HG03095 (cell line): ENCODE results near the gene GPR107.
A peak's percentile ranks its signal among the peaks of the same experiment; 100 is the strongest.

Experiments used
- ATAC-seq: cut with Tn5 transposase; IDR thresholded peaks from one replicate; pipeline ENCODE4 v1.9.1; 2021; ENCODE audit warnings: moderate library complexity; ENCODE audit not compliant: unreplicated experiment

The GPR107 gene

DNA sequence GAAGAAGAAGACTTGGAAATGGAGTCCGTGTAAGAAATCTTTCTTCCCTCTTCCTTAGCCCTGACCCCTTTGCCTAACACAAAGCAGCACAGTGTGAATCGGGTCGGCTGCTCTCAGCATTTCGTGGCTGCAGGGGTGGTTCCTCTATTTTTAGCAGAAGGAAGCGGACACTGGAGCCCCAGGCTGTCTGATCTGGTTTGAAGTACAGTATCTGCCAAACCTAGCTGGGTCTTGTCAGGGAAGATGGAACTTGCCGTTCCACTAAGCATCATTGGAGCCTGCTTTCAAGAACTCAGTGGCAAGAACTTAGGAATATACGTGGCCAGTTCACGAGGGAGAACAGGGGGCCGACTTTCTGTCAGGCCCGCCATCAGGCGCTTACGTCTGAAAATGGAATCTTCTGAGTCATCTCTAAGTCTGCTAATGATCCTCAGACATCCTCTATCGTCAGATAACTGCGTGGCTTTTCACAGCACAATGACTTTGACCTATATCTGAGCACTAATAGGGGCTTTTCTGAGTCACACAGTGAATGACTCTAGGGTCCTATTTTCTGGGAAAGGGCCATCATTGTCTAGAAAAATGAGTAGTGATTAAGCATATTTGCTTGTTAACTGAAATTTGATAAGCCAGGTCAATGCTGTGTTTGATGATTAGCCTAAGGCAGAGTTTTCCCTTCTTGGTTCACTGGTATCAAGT, 75.2 kb downstream of the GPR107 start:
- peak; percentile 55 for ATAC-seq

- ATAC-seq = no peak
These were observed 75.8 kb downstream of the GPR107 start for GRCh38 chr9:130129432-130130061.

DNA sequence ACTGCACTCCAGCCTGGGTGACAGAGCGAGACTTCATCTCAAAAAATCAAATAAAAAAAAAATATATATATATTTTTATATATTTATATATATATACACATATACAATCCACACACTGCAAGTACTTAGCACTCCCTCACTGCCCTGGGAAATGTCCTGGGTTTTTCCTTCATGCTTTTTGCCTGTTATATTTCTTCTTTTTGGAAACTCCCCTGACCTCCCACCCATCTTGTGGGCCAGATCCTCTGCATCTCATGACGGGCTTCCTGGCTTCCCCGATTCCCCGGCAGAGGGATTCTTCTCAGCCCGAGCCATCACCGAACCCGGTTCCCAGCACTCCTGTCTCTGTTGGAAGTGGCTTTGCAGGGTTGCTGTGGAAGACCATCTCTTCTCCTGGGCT, 79.0 kb downstream of the GPR107 start:
- no peak for ATAC-seq

DNA sequence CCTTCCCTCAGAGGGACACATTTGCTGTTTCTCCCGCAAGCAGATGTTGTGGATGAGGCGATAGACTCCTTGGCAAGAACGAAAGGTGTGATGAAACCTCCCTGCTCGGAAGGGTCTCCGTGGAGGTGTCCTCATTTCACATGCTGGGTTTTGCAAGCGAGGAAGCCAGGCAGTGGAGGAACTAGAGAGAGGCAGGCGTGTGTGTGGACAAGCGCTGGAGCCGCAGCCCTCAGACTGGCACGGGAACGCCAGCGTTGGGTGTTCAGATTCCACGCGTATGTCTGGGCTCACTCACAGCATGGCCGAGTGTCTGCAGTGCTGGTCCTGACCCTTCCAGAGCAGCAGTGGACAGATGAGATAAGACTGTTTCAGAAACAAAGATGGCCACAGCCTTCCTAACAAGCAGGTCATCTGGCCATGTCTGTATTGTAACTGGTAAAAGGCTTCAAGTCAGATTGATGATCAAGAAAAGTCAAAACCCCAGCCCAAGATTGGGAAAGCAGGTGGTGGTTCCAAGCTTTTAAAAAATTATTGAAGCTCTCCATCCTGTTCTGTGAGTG, 83.5 kb downstream of the GPR107 start:
- ATAC-seq = no peak

GRCh38 chr9:130137641-130138081, 84.0 kb downstream of the GPR107 start:
- no peak for ATAC-seq

- no peak for ATAC-seq
These were observed 84.5 kb downstream of the GPR107 start for GRCh38 chr9:130138171-130138653.

DNA sequence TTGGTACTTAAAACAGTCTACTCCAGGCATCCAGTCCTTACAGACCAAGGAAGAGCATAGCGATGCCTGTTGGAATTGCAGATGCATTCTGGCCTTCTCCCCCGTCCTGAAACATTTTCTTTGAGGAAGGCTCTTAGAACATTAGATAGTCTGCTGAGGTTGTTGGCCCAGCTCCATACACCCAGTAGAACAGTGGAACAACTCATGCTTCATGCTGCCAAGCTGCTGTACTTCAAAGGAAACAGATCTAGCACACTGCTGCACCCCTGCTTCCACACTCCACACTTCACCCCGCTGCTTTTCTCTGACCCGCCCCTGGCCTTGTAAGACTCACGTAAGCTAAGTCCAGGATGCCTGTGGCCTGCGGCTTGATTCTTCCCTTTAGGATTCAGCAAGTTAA, 85.1 kb downstream of the GPR107 start:
- no peak for ATAC-seq

- no peak for ATAC-seq
These were observed 85.5 kb downstream of the GPR107 start for GRCh38 chr9:130139251-130139650.

GRCh38 chr9:130140706-130141105, 87.0 kb downstream of the GPR107 start:
- ATAC-seq = no peak

DNA sequence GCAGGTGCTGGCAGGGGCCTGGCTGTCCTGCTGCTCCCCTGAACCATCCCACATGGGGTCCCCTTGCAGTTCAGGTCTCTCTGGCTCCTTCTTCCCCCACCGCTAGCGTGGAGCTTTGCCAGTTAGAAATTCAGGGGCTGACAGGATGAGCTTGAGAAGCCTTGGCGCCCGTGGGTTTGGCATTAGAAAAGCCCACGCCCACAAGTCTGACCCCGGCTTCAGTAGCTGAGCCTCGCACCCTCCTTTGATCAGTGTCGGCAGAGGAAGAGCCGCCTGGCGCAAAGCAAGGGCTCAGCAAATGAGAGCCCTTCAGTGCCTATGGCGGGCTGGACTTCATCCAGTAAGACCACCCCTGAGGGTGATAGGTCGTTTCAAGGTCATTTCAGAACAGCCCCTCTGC, 88.3 kb downstream of the GPR107 start:
- no peak for ATAC-seq

- ATAC-seq = no peak
These were observed 88.9 kb downstream of the GPR107 start for GRCh38 chr9:130142641-130143040.

GRCh38 chr9:130143279-130143893, 89.7 kb downstream of the GPR107 start:
- ATAC-seq = no peak

DNA sequence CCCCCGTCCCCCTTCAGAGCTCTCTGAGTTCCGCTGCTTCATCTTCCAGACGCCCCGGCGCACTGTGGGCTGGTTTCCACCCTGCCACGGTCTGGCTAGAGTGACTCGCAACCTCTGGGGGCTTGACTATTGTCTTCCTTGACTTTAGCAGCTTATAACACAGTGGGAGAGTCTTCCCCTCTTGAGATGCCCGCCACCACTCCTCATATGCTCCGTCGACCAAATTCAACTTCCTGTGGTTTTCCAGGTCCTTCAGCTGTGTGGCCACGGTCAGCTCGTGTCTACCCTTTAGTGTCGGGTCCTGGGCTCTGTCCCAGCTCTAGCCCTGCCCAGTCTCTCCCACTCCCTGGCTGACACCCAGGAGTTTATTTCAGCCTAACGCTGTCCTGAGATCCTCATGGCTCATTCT, 90.3 kb downstream of the GPR107 start:
- no peak for ATAC-seq

DNA sequence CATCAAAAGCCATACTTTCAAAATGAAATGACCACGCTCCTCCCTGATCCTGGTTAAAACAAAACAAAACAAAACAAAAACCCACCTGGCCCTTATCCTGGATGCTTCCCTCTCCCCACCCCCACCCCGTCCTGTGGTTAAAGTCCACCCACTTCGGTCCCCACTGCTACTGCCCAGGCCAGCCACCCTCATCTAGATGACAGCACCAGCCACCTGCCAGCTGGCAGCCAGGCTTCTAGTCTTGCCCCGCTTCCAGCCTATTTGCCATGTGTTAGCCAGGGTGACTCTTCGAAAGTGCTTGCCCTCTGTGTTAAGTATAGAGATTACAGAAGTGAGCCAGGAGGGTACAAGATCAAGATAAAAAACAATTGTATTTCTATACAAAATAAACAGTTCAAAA, 91.0 kb downstream of the GPR107 start:
- no peak for ATAC-seq

- ATAC-seq = no peak
These were observed 92.0 kb downstream of the GPR107 start for GRCh38 chr9:130145658-130146057.

DNA sequence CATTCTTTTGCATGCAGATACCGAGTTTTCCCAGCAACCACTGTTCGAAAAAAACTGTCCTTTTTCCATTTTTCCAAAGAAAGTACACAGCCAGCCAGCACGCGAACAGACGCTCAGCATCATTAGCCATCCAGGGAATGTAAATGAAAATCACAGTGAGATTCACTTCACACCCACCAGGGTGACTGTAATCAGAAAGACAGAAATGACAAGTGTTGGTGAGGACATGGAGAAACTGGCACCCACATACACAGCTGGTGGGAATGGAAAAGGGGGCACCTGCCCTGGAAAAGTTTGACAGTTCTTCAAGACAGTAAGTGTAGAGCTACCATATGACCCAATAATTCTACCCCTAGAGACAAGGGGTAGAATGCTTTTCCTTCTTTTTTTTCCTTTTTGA, 93.5 kb downstream of the GPR107 start:
- no peak for ATAC-seq

DNA sequence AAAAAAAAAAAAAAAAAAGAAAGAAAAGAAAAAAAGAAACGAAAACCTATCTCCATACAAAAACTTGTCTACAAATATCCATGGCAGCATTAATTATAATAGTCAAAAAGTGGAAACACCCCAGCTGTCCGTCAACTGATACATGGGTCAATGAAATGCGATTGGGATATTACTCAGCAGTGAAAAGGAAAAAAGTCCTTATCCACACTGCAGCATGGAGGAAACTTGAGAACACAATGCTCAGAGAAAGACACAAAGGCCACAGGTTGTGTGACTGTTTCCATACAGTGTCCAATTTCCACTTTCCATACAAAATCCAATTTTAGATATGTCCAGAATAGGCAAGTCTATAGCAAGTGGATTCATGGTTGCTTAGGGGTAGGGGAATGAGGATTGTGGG, 94.2 kb downstream of the GPR107 start:
- ATAC-seq = no peak

DNA sequence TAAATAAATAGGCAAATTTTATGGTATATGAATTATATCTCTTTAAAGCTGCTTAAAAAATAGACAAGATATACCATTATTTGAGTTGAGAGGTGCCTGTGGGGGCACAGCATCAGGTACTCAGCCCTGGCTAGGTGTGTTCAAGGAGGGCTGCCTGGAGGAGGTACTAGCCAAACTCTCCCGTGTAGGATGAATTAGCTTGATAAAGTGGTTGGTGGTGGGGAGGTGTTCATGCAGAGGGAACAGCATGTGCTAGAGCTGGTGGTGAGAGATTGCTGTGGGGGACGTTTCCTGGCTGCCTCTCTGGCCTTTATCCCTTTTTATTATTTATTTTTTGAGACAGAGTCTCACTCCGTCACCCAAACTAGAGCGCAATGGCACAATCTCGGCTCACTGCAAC, 95.3 kb downstream of the GPR107 start:
- ATAC-seq = no peak

DNA sequence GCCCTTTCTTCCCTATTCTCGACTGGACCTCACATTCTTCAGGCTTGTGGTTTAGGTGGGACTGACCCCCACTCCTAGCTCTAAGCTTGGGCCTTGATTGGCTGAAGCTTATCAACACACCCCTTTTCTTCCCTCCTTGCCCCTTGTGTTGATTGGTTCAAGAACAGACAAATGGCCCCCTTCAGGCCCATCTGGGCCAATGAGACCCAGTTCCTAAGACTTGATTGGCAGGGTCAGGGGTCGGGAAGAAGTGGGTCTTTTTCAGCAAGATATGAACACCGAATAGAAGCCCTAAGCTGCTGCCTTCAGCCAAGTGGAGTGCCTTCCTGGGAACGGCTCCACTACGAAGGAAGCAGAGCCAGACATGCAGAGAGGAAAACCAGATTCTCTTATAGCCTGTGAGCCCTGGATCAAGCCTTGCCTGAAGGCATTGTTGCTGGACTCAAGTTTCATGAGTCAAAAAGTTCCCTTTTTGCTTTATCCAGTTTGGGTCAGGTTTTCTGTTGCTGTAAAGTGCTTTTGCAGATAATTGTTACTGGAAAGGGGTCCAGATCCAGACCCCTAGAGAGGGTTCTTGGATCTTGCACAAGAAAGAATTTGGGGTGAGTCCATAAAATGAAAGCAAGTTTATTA, 96.1 kb downstream of the GPR107 start:
- ATAC-seq = no peak

DNA sequence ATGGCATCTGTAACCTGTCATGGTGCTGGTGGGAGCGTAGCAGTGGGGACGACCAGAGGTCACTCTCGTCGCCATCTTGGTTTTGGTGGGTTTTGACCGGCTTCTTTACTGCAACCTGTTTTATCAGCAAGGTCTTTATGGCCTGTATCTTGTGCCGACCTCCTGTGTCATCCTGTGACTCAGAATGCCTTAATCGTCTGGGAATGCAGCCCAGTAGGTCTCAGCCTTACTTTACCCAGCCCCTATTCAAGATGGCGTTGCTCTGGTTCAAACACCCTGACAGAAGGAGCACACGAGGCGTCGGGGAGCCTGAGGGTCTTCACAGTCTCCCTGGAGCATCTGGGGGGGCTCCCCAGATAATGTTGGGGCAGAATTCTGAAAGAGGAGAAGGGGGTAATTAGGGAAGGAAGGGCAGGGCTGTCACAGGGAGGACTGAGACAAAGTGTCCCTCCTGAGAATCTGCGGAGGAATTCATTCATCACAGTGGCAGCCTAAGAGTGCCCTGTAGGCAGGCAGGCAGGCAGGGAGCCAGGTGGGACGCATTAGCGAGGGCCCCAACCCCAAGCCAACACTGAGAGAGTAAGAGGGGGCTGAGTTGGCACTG, 97.2 kb downstream of the GPR107 start:
- ATAC-seq = no peak

DNA sequence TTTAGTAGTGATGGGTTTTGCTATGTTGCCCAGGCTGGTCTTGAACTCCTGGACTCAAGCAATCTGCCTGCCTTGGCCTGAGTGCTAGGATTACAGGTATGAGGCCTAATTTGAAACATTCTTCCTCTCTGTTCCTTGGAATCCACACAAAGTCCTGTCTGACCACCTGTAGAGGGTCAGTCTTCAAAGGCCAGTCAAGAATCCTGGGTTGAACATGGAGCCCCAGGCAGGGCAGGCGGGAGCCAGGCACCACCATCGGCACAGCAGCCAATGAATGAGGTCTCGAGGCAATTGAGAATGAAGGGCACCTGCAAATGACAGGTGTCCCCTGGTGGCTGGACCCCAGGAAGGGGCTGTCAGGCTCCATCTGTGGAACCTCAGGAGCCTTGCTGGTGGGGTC, 101.1 kb downstream of the GPR107 start:
- no peak for ATAC-seq
